SH-SY5Y (cell line): Measurements from ENCODE around the gene MRI1.

Experiments used
- GATA2 ChIP-seq: IDR thresholded peaks from 2 replicates; pipeline ENCODE4 v1.6.1; 2011; ENCODE audit warnings: mild to moderate bottlenecking, low read depth, low read length
- GATA3 ChIP-seq: IDR thresholded peaks from 2 replicates; pipeline ENCODE4 v1.6.1; 2011; ENCODE audit warnings: low read depth, mild to moderate bottlenecking, low read length, moderate library complexity

Gene MRI1

DNA sequence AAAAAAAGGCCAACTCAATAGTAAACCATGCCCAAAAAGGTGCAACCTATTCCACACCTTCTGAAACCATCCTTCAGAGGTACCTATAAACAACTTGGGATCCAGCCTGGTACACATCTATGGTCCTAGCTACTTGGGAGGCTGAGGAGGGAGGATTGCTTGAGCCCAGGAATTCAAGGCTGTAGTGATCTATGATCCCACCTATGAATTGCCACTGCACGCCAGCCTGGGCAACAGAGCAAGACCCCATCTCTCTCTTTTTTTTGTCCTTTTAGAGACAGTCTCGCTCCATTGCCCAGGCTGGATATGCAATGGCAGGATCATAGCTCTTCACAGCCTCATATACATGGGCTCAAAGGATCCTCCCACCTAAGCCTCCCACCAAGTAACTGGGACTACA lies 57.0 kb downstream of the MRI1 start:
- TF ChIP-seq GATA2 = no peak
- no peak for TF ChIP-seq GATA3

DNA sequence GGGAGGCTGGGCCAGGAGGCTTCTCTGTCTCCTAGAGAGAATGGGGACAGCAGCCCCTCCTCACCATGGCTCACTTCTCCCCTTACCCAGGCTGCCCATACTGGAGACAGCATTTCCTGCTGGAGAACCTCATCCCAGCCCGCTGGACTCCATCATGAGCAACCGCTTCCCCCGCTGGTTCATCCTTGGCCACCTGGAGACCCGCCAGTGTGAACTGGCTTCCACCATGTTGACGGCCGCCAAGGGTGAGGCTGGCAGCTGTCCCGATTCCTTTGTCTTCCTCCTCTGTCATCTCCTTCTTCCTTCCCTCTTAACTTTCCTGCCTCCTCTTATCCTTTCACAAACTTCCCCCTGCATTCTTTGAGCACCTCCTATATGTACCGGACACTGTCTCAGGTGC lies 58.9 kb downstream of the MRI1 start:
- TF ChIP-seq GATA3 (no peak), GATA2 (no peak)
